ENCODE measurements around the gene HHIP.

Gene HHIP, protein sequence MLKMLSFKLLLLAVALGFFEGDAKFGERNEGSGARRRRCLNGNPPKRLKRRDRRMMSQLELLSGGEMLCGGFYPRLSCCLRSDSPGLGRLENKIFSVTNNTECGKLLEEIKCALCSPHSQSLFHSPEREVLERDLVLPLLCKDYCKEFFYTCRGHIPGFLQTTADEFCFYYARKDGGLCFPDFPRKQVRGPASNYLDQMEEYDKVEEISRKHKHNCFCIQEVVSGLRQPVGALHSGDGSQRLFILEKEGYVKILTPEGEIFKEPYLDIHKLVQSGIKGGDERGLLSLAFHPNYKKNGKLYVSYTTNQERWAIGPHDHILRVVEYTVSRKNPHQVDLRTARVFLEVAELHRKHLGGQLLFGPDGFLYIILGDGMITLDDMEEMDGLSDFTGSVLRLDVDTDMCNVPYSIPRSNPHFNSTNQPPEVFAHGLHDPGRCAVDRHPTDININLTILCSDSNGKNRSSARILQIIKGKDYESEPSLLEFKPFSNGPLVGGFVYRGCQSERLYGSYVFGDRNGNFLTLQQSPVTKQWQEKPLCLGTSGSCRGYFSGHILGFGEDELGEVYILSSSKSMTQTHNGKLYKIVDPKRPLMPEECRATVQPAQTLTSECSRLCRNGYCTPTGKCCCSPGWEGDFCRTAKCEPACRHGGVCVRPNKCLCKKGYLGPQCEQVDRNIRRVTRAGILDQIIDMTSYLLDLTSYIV

GRCh38 chr4:144645631-144646522, at the start of gene HHIP:
HHIP (plus strand) TSS chr4:144646156; CDS start chr4:144646676, 520 bp downstream.
- DNase-seq (ENCODE audit: low read depth): no peak

GRCh38 chr4:144597171-144597570, 48.8 kb upstream of the HHIP start:
- no peak for DNase-seq (ENCODE audit: low read depth)
- H3K4me3 ChIP-seq (ENCODE audit: control insufficient read depth, low read depth, low read length): no peak overlapping the region
- no peak for TF ChIP-seq CTCF (IDR thresholded peaks at IDR 0.05; ENCODE audit: control insufficient read depth, insufficient read depth, low read depth, low read length, missing control alignments)

More at GRCh38 chr4:144645631-144646522, at the start of gene HHIP:
- H3K4me3 ChIP-seq (ENCODE audit: control insufficient read depth, low read depth, low read length): peak within 1 kb of the TSS; percentile 80
- no peak for TF ChIP-seq CTCF (IDR thresholded peaks at IDR 0.05; ENCODE audit: control insufficient read depth, insufficient read depth, low read depth, low read length, missing control alignments)

DNA sequence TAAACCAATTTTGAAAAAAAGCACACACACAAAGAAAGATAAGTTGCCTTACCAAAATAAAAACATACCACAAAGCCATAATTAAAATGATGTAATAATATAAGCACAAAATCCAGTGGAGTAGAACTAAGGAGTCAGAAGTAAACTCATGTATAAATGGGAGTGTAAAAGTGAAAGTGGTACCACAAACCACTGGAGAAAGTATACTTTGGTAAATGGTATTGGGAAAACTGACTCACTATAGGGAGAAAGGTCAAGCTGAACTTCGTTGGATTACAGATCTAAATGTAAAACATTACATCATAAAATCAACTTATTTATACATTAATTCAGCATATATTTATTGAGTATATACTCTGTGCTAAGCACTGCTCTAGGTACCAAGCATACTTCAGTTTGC, 46.3 kb upstream of the HHIP start:
- no peak overlapping the region for H3K4me3 ChIP-seq (ENCODE audit: control insufficient read depth, low read depth, low read length)
- no peak for DNase-seq (ENCODE audit: low read depth)
- TF ChIP-seq CTCF (IDR thresholded peaks at IDR 0.05; ENCODE audit: control insufficient read depth, insufficient read depth, low read depth, low read length, missing control alignments): no peak

DNA sequence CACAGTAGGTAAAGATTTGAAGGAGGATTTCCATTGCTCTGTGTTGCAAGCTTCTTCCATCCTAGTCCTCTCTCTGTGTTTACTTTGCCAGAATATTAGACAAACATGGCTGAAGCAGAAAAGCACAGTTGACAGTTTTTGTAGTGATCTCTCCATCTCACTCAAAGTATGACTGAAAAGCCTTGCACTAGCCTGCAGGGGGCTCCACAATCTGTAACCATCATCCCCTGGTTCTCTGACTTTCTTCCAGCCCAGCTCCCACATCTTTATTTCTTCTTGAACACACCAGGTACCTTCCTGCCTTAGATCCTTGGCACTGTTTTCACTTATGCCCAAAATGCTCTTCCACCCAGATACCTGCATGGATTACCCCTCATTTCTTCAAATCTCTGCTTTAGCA, 34.1 kb upstream of the HHIP start:
- no peak overlapping the region for H3K4me3 ChIP-seq (ENCODE audit: control insufficient read depth, low read depth, low read length)
- no peak for DNase-seq (ENCODE audit: low read depth)
- peak; percentile 52 for TF ChIP-seq CTCF (IDR thresholded peaks at IDR 0.05; ENCODE audit: control insufficient read depth, insufficient read depth, low read depth, low read length, missing control alignments)

- no peak for DNase-seq (ENCODE audit: low read depth)
- TF ChIP-seq CTCF (IDR thresholded peaks at IDR 0.05; ENCODE audit: control insufficient read depth, insufficient read depth, low read depth, low read length, missing control alignments): no peak
- H3K4me3 ChIP-seq (ENCODE audit: control insufficient read depth, low read depth, low read length): no peak overlapping the region
These were observed 30.9 kb upstream of the HHIP start for GRCh38 chr4:144614850-144615585.

DNA sequence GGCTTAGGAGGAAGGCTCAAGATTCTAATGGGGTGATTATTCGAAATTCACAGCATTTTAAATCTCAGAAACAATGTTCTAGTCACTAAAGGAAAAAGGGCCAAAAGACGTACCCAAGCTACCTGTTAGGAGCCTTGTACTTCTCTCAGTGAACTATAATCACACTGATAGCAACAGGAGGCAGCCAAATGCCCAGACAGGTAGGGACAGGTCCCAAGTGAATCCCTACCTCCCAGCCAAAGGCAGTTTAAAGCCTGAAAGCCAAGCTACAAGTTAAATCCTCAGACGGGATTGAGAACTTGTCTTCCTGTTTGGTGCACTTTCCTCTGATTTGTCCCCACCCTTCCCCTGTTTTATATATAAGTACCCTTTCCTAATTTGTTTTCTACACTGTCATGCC, 24.3 kb upstream of the HHIP start:
- no peak overlapping the region for H3K4me3 ChIP-seq (ENCODE audit: control insufficient read depth, low read depth, low read length)
- no peak for TF ChIP-seq CTCF (IDR thresholded peaks at IDR 0.05; ENCODE audit: control insufficient read depth, insufficient read depth, low read depth, low read length, missing control alignments)
- no peak for DNase-seq (ENCODE audit: low read depth)
